Type B pancreatic cell (in vitro differentiated cells): Measurements from ENCODE around the gene LDLRAD3. TPM values are rescaled to one million over a fixed set of nuclear protein-coding genes. Genes with fewer than 3 reads are reported as not detected.

ENCODE experiments used
- DNase-seq: peaks from one replicate; pipeline ENCODE4 v3.0.0; 2021; ENCODE audit warnings: mixed read lengths; ENCODE audit not compliant: unreplicated experiment; ENCODE audit errors: extremely low spot score
- H3K27ac Mint-ChIP-seq: 2 replicates; pipeline ENCODE4 v1.8.0; 2021; ENCODE audit warnings: mild to moderate bottlenecking, mixed read lengths
- H3K27me3 Mint-ChIP-seq: 2 replicates; pipeline ENCODE4 v1.8.0; 2021; ENCODE audit warnings: mixed read lengths
- H3K36me3 Mint-ChIP-seq: 2 replicates; pipeline ENCODE4 v1.8.0; 2021; ENCODE audit warnings: mixed read lengths
- H3K4me1 Mint-ChIP-seq: one replicate; pipeline ENCODE4 v1.8.0; 2021; ENCODE audit warnings: mixed read lengths; ENCODE audit not compliant: unreplicated experiment
- H3K4me3 Mint-ChIP-seq: 2 replicates; pipeline ENCODE4 v1.8.0; 2021; ENCODE audit warnings: mild to moderate bottlenecking, mixed read lengths
- H3K9me3 Mint-ChIP-seq: 2 replicates; pipeline ENCODE4 v1.8.0; 2021; ENCODE audit warnings: mixed read lengths
- total RNA-seq: library from RNA; stranded (reverse); gene quantifications from 2 replicates; pipeline ENCODE4 v1.2.1, GENCODE V29; 2021; ENCODE audit warnings: low replicate concordance
- TF ChIP-seq, protein P1 (sequence below): fragments of 200-600 bp; sonication (generic); conservative IDR thresholded peaks from 2 replicates; pipeline ENCODE4 v1.5.0; 2021; ENCODE audit warnings: antibody characterized with exemption, mild to moderate bottlenecking

LDLRAD3 gene
- total RNA-seq, 1 donor from 2014 or later = 20.7 TPM

GRCh38 chr11:36101466-36101865 is 157.6 kb downstream of the LDLRAD3 start:
- TF ChIP-seq, protein P1, sequence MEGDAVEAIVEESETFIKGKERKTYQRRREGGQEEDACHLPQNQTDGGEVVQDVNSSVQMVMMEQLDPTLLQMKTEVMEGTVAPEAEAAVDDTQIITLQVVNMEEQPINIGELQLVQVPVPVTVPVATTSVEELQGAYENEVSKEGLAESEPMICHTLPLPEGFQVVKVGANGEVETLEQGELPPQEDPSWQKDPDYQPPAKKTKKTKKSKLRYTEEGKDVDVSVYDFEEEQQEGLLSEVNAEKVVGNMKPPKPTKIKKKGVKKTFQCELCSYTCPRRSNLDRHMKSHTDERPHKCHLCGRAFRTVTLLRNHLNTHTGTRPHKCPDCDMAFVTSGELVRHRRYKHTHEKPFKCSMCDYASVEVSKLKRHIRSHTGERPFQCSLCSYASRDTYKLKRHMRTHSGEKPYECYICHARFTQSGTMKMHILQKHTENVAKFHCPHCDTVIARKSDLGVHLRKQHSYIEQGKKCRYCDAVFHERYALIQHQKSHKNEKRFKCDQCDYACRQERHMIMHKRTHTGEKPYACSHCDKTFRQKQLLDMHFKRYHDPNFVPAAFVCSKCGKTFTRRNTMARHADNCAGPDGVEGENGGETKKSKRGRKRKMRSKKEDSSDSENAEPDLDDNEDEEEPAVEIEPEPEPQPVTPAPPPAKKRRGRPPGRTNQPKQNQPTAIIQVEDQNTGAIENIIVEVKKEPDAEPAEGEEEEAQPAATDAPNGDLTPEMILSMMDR = no peak
- Mint-ChIP-seq H3K9me3 (no peaks in the 10 kb centered on the region), H3K4me3 (no peak overlapping the region), H3K27me3 (no peaks in the 10 kb centered on the region), H3K27ac (no peak overlapping the region), H3K4me1 (peaks cover 10% of the 10 kb centered on the region), H3K36me3 (peaks cover 13% of the 10 kb centered on the region)
- no peak for DNase-seq

DNA sequence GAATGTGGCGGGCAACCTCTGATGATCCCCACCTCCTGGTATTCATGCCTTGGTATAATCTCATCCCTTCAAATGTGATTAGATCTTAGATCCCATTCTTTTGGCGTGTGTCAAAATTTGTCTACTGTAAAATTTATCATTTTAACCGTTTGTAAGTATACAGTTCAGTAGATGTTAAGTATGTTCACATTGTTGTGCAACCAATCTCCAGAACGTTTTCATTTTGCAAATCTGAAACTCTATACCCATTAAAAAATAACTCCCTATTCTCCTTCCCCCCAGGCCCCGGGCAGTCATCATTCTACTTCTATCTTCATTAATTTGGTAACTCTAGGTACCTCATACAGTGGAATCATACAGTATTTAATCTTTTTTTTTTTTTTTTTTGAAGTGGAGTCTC is 159.0 kb downstream of the LDLRAD3 start:
- Mint-ChIP-seq H3K36me3 (peaks cover 13% of the 10 kb centered on the region), H3K4me3 (no peak overlapping the region), H3K27ac (no peak overlapping the region), H3K9me3 (no peaks in the 10 kb centered on the region), H3K27me3 (no peaks in the 10 kb centered on the region), H3K4me1 (peaks cover 10% of the 10 kb centered on the region)
- no peak for DNase-seq
- TF ChIP-seq, protein P1 = no peak

DNA sequence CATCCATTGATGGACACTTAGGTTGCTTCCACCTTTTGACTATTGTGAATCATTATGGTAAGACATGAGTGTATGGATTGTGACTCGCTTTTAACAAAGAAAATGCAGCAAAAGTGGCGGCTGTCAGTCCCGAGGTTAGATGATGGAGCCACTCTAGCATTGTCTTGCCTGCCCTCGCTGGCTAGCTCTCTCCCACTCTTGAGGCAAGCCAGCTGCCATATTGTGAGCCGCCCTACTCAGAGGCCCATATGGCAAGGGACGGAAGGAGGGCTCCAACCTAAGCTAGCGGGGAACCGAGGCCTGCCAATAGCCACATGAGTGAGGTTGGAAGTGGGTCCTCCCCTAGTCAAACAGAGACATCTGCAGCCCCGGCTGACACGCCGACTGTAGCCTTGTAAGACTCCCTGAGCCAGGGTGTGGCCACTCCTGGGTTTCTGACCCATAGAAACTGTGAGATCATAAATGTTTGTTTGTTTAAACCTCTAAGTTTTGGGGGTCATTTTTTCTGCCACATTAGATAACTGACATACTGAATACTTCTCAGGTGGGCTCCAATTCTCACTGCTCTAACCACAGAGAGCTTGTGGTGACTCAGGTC is 160.2 kb downstream of the LDLRAD3 start:
- no peak for DNase-seq
- peaks cover 21% of the 10 kb centered on the region for H3K36me3 Mint-ChIP-seq
- no peak overlapping the region for H3K4me3 Mint-ChIP-seq
- H3K27me3 Mint-ChIP-seq = no peaks in the 10 kb centered on the region
- no peak overlapping the region for H3K27ac Mint-ChIP-seq
- no peaks in the 10 kb centered on the region for H3K9me3 Mint-ChIP-seq
- TF ChIP-seq, protein P1 = no peak
- peaks cover 17% of the 10 kb centered on the region for H3K4me1 Mint-ChIP-seq

- peaks cover 23% of the 10 kb centered on the region for H3K4me1 Mint-ChIP-seq
- H3K4me3 Mint-ChIP-seq = no peak overlapping the region
- H3K36me3 Mint-ChIP-seq = peaks cover 17% of the 10 kb centered on the region
- H3K27me3 Mint-ChIP-seq = no peaks in the 10 kb centered on the region
- peak overlapping the region; percentile 44 for H3K27ac Mint-ChIP-seq
- no peak for DNase-seq
- TF ChIP-seq, protein P1 = no peak
- H3K9me3 Mint-ChIP-seq = no peaks in the 10 kb centered on the region
Observed at GRCh38 chr11:36104660-36104992, 160.8 kb downstream of the LDLRAD3 start.

GRCh38 chr11:36105743-36106581 is 162.1 kb downstream of the LDLRAD3 start:
- no peak for DNase-seq
- TF ChIP-seq, protein P1 = no peak
- Mint-ChIP-seq H3K4me3 (no peak overlapping the region), H3K27me3 (no peaks in the 10 kb centered on the region), H3K9me3 (no peaks in the 10 kb centered on the region), H3K27ac (no peak overlapping the region), H3K36me3 (peaks cover 13% of the 10 kb centered on the region), H3K4me1 (peaks cover 36% of the 10 kb centered on the region)
